Heart left ventricle (tissue), 16 donors: ENCODE results near the gene UBE4A. TPM values are rescaled to one million over a fixed set of nuclear protein-coding genes. Genes with fewer than 3 reads are reported as not detected.

Experiments
- ATAC-seq, 4 donors: fragments of 200-7000 bp; cut with Tn5 transposase; one replicate each; pipeline ENCODE4 v1.9.1; 2020 to 2022; ENCODE audit warnings: moderate library complexity in 4 of 4, mild to moderate bottlenecking in 3 of 4, moderate number of reproducible peaks in 1 of 4
- DNase-seq, 5 donors: peaks; one replicate each; pipeline ENCODE4 v3.0.0-alpha.2; 2020
- H3K27ac ChIP-seq, 12 donors: fragments of 200-600 bp; sonication (generic) in 4 of 12; one replicate each; pipeline versions ENCODE4 v1.5.0 to v1.8.0; 2016 to 2022; ENCODE audit warnings: mild to moderate bottlenecking in 2 of 12
- H3K27me3 ChIP-seq, 9 donors: fragments of 200-600 bp; sonication (generic) in 2 of 9; one replicate each; pipeline versions ENCODE4 v1.5.1 to v1.8.0; 2016 to 2022; ENCODE audit warnings: mild to moderate bottlenecking in 3 of 9
- H3K36me3 ChIP-seq, 9 donors: fragments of 200-600 bp; sonication (generic) in 2 of 9; one replicate each; pipeline versions ENCODE4 v1.5.0 to v1.8.0; 2018 to 2022; ENCODE audit warnings: mild to moderate bottlenecking in 2 of 9
- H3K4me1 ChIP-seq, 12 donors: fragments of 200-600 bp; sonication (generic) in 4 of 12; one replicate each; pipeline versions ENCODE4 v1.5.0 to v1.8.0; 2016 to 2022; ENCODE audit warnings: mild to moderate bottlenecking in 3 of 12
- H3K4me3 ChIP-seq, 12 donors: fragments of 200-600 bp; sonication (generic) in 4 of 12; one replicate each; pipeline versions ENCODE4 v1.5.0 to v1.8.0; 2017 to 2022; ENCODE audit warnings: mild to moderate bottlenecking in 9 of 12, moderate library complexity in 4 of 12
- H3K9me3 ChIP-seq, 12 donors: fragments of 200-600 bp; sonication (generic) in 4 of 12; one replicate each; pipeline versions ENCODE4 v1.5.0 to v1.8.0; 2016 to 2022; ENCODE audit warnings: mild to moderate bottlenecking in 1 of 12
- POLR2A ChIP-seq, 2 donors: fragments of 450-650 bp; IDR thresholded peaks; one replicate each; pipeline ENCODE4 v1.6.1; 2017; ENCODE audit warnings: antibody characterized with exemption in 2 of 2, mild to moderate bottlenecking in 2 of 2, moderate library complexity in 2 of 2
- whole genome bisulfite sequencing, 4 donors: extraction: QIAGEN DNeasy Blood & Tissue Kit in 2 of 4; methylation state at CpG; one replicate each; pipeline versions ENCODE4 v1.1.5 to v1.1.7; 2013 to 2018; 5-methylcytosine and 5-hydroxymethylcytosine counted together
- intact Hi-C, 10 donors: fragments of 100-400 bp; cut with DNase I; formaldehyde crosslinking; loops; one replicate each; pipeline versions ENCODE4 v1.11.1 to v1.14.2; 2022
- polyA plus RNA-seq, 2 donors: library from polyadenylated mRNA; stranded (reverse); fragments of 200-250 nt; gene quantifications; one replicate each; pipeline ENCODE4 v1.2.3, GENCODE V29; 2013
- total RNA-seq, 9 donors: library from RNA; depleted of rRNA in 2 of 9; stranded (reverse); fragments of >200 nt in 2 of 9; fragmentation: NEBNext Ultra II Directional in 3 of 9; extraction: Animal tissue kit (Norgen Biotek cat#: 25700) in 3 of 9; gene quantifications; one replicate each; pipeline versions ENCODE4 v1.1.0 to v1.2.4, GENCODE V29; 2016 to 2023
- TF ChIP-seq, protein P1 (sequence below), 12 donors: fragments of 200-600 bp; sonication (generic) in 4 of 12; IDR thresholded peaks; one replicate each; pipeline versions ENCODE4 v1.5.0 to v1.8.0; 2018 to 2022; ENCODE audit warnings: antibody characterized with exemption in 12 of 12, mild to moderate bottlenecking in 5 of 12
- donor health status: ischemic (EF 13 %, LVEDD 7.1; RV severe dilation, severe dysfunction).
- donor health status: healthy with polysubstance abuse.
- donor health status: DM: no; HTN: yes; CAD: no.
- donor health status: DM: no; HTN: no; CAD: no.
- donor health status: ischemic (EF 25% LVEDD 6.9; RV normal size, moderate dysfunction).
- donor health status: ischemic (EF 25% LVEDD 5.7; RV mildly dilated, moderate dysfunction).
- donor health status: healthy.
- donor health status: DM: yes; HTN: yes; CAD: no.
- donor health status: ischemic (EF 35%, LVEDD 5.7; RV mildly dilated, moderate dysfunction).
- donor health status: nonischemic (EF 11% LVEDD 7.7; RV severe dilation, severe dysfunction).
- donor health status: DM: yes; HTN: yes; CAD: no.
- donor health status: PGD.
- donor health status: ischemic (EF 29% LVEDD 5.4; RV normal size, mild dysfunction).
- donor health status: nonischemic (EF 23%, LVEDD 6.1; RV moderate dilation, normal function).

UBE4A gene
- total and polyA plus RNA-seq, 11 donors, result 13.0 to 50.3 (median 39.7) TPM

DNA sequence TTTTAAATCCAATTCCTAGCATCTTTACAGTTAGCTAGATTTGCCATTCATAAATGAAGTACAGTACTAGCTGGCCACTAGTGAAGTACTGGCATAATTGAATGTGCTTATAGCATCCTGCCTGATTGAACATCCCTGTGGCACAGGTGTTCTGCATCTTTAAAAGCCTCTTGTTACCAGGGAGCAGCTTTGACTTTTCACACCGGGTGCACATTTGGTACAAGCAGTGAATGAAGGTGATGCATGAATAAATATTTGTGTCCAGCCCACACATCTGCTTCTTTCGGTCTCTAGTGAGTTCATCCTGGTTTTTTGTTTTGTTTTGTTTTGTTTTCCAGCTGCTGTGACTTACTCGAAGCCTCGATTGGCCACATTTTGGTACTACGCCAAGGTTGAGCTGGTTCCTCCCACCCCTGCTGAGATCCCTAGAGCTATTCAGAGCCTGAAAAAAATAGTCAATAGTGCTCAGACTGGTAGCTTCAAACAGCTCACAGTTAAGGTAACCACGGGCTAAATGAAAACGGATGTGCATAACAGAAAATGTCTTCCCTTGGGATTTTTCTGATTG, 47.3 kb downstream of the UBE4A start:
- DNase-seq (peak in 2 of 5 donors; percentile 23 to 24), ATAC-seq (no peak)
- no peak overlapping the region for H3K4me3 ChIP-seq
- 15 to 33% (median 20%) methylated on average over 7 of the region's 7 CpGs for WGBS, 4 donors
- no peaks in the 10 kb centered on the region for H3K27me3 ChIP-seq
- peaks cover 2 to 78% (median 51%) of the 10 kb centered on the region in 12 donors for H3K4me1 ChIP-seq
- peaks cover 0 to 65% (median 58%) of the 10 kb centered on the region in 9 donors for H3K36me3 ChIP-seq
- peak overlapping the region in 2 of 12 donors; percentile 15 to 35 for H3K27ac ChIP-seq
- no peaks in the 10 kb centered on the region for H3K9me3 ChIP-seq
- TF ChIP-seq, protein P1, sequence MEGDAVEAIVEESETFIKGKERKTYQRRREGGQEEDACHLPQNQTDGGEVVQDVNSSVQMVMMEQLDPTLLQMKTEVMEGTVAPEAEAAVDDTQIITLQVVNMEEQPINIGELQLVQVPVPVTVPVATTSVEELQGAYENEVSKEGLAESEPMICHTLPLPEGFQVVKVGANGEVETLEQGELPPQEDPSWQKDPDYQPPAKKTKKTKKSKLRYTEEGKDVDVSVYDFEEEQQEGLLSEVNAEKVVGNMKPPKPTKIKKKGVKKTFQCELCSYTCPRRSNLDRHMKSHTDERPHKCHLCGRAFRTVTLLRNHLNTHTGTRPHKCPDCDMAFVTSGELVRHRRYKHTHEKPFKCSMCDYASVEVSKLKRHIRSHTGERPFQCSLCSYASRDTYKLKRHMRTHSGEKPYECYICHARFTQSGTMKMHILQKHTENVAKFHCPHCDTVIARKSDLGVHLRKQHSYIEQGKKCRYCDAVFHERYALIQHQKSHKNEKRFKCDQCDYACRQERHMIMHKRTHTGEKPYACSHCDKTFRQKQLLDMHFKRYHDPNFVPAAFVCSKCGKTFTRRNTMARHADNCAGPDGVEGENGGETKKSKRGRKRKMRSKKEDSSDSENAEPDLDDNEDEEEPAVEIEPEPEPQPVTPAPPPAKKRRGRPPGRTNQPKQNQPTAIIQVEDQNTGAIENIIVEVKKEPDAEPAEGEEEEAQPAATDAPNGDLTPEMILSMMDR (IDR thresholded peaks at IDR 0.05), result no peak
- TF ChIP-seq POLR2A (IDR thresholded peaks at IDR 0.05), result no peak
- intact Hi-C loops, result no loop called here

GRCh38 chr11:118410055-118410745, 50.8 kb downstream of the UBE4A start:
- H3K4me3 ChIP-seq, result no peak overlapping the region
- intact Hi-C loops, result no loop called here
- ATAC-seq (peak in 3 of 4 donors; percentile 62 to 79 (median 65)), DNase-seq (no peak)
- 43 to 56% (median 51%) methylated on average over 7 of the region's 7 CpGs for WGBS, 4 donors
- H3K27me3 ChIP-seq, result no peaks in the 10 kb centered on the region
- H3K9me3 ChIP-seq, result no peaks in the 10 kb centered on the region
- TF ChIP-seq, protein P1 (IDR thresholded peaks at IDR 0.05), result no peak
- TF ChIP-seq POLR2A (IDR thresholded peaks at IDR 0.05), result no peak
- peaks cover 0 to 71% (median 63%) of the 10 kb centered on the region in 9 donors for H3K36me3 ChIP-seq
- H3K27ac ChIP-seq, result peak overlapping the region in 7 of 12 donors; percentile 14 to 66 (median 43)
- peaks cover 0 to 52% (median 23%) of the 10 kb centered on the region in 12 donors for H3K4me1 ChIP-seq

DNA sequence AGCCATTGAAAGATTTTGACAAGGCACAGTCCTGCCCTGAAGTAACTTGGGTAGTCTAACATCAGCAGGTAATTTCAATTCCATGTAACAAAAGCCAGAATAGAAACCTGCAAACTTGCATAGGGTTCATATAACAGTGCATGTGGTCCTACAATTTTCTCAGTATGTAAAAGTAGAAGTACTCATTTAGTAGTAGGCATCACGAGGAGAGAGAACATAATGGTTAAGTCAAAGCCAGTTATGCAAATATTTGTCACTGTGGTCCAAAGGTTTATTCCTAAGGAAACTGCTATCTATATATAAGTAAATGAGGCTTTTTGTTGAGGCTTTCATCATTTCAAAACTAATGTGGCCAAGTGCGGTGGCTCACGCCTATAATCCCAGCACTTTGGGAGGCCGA, 52.1 kb downstream of the UBE4A start:
- 83 to 94% (median 92%) methylated on average over 4 of the region's 4 CpGs for WGBS, 4 donors
- TF ChIP-seq POLR2A (IDR thresholded peaks at IDR 0.05), result no peak
- TF ChIP-seq, protein P1 (IDR thresholded peaks at IDR 0.05), result no peak
- Histone ChIP-seq H3K27ac (no peak overlapping the region), H3K4me3 (no peak overlapping the region), H3K36me3 (peaks cover 0 to 57% (median 50%) of the 10 kb centered on the region in 9 donors), H3K27me3 (no peaks in the 10 kb centered on the region), H3K9me3 (no peaks in the 10 kb centered on the region), H3K4me1 (peaks cover 0 to 48% (median 20%) of the 10 kb centered on the region in 12 donors)
- ATAC-seq (no peak), DNase-seq (no peak)
- intact Hi-C loops, result no loop called here

DNA sequence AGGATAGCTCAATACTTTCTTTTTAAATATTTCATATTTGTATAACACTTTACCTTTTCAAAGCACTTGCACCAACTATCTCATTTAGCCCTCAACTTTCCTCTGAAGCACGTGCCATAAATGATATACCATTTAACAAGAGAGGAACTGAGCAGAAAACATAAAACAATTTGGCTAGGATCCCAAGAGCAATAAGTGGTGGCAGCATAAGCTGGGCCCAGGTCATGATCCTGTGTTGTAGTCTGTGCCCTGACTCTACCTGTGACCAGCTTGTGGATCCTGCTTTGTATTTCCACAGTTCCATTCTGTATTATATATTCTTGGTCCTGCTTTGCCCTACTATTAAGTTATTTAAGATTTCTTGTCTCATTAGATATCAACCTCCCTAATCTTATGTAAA, 53.5 kb downstream of the UBE4A start:
- H3K27ac ChIP-seq, result no peak overlapping the region
- WGBS, 4 donors, result 39 to 56% (median 50%) methylated on average over 1 of the region's 1 CpG

More for the DNA sequence above, 53.5 kb downstream of the UBE4A start:
- TF ChIP-seq, protein P1 (IDR thresholded peaks at IDR 0.05), result no peak
- TF ChIP-seq POLR2A (IDR thresholded peaks at IDR 0.05), result no peak
- intact Hi-C loops, result no loop called here
- Histone ChIP-seq H3K9me3 (no peaks in the 10 kb centered on the region), H3K27me3 (no peaks in the 10 kb centered on the region), H3K4me1 (peaks cover 0 to 37% (median 12%) of the 10 kb centered on the region in 12 donors), H3K4me3 (no peak overlapping the region), H3K36me3 (peaks cover 0 to 43% (median 36%) of the 10 kb centered on the region in 9 donors)
- DNase-seq, result no peak
- no peak for ATAC-seq
